Fibroblast of lung (primary cell): ENCODE measurements around the gene RHEB. TPM values are rescaled to one million over a fixed set of nuclear protein-coding genes. Genes with fewer than 3 reads are reported as not detected.
"Not testable (repeated sequence)": the region's sequence is repeated elsewhere in the genome, so short reads cannot be mapped to it uniquely, and the experiment has no call there.

Experiments
- DNase-seq, 2 donors: peaks; one replicate each; pipeline versions ENCODE4 v3.0.0 to v3.0.0-alpha.2; 2010; ENCODE audit warnings: low read depth in 2 of 2
- H2AFZ ChIP-seq: 2 replicates; pipeline ENCODE4 v1.5.1; 2012; ENCODE audit warnings: low read length, control low read depth, inconsistent platforms
- H3K27ac ChIP-seq: 2 replicates; pipeline ENCODE4 v1.5.1; 2011; ENCODE audit warnings: low read length, control low read depth; ENCODE audit not compliant: insufficient read depth
- H3K27me3 ChIP-seq: 2 replicates; pipeline ENCODE4 v1.5.1; 2011; ENCODE audit warnings: mild to moderate bottlenecking, low read length; ENCODE audit not compliant: control insufficient read depth, insufficient read depth
- H3K36me3 ChIP-seq: 2 replicates; pipeline ENCODE4 v1.5.1; 2011; ENCODE audit warnings: low read length; ENCODE audit not compliant: control insufficient read depth, insufficient read depth
- H3K4me1 ChIP-seq: 2 replicates; pipeline ENCODE4 v1.5.1; 2011; ENCODE audit warnings: low read length; ENCODE audit not compliant: control insufficient read depth, insufficient read depth; ENCODE audit errors: extremely low read depth
- H3K4me2 ChIP-seq: 2 replicates; pipeline ENCODE4 v1.5.1; 2011; ENCODE audit warnings: low read length, control low read depth; ENCODE audit not compliant: insufficient read depth; ENCODE audit errors: extremely low read depth
- H3K4me3 ChIP-seq, 4 experiments: fragments of 200-600 bp in 1 of 4; sonication (generic) in 1 of 4; replicated peaks in 1 of 4; 2 replicates each; pipeline ENCODE4 v1.5.1; 2011 to 2016; ENCODE audit warnings: low read length in 4 of 4, low read depth in 3 of 4, mild to moderate bottlenecking in 3 of 4, control low read depth in 2 of 4, inconsistent platforms in 1 of 4, mixed read lengths in 1 of 4; ENCODE audit not compliant: insufficient read depth in 1 of 4; ENCODE audit errors: control extremely low read depth in 1 of 4
- H3K79me2 ChIP-seq: 2 replicates; pipeline ENCODE4 v1.5.1; 2012; ENCODE audit warnings: mild to moderate bottlenecking, low read length, inconsistent platforms; ENCODE audit not compliant: control insufficient read depth, insufficient read depth
- H3K9ac ChIP-seq: 2 replicates; pipeline ENCODE4 v1.5.1; 2011; ENCODE audit warnings: mild to moderate bottlenecking, low read length, control low read depth; ENCODE audit not compliant: insufficient read depth
- H3K9me3 ChIP-seq: 2 replicates; pipeline ENCODE4 v1.5.1; 2012; ENCODE audit warnings: low read depth, low read length; ENCODE audit not compliant: control insufficient read depth, insufficient read depth
- H4K20me1 ChIP-seq: 2 replicates; pipeline ENCODE4 v1.5.1; 2011; ENCODE audit warnings: low read length; ENCODE audit not compliant: control insufficient read depth, insufficient read depth; ENCODE audit errors: extremely low read depth
- EZH2 ChIP-seq: IDR thresholded peaks from 2 replicates; pipeline ENCODE4 v1.5.1; 2012; ENCODE audit warnings: low read length, control low read depth, mild to moderate bottlenecking; ENCODE audit errors: missing control alignments
- polyA plus RNA-seq, 2 donors: library from polyadenylated mRNA; depleted of rRNA in 1 of 2; stranded (reverse) in 1 of 2; unstranded in 1 of 2; fragments of >200 nt; gene quantifications; 2 replicates each; pipeline ENCODE4 v1.2.1, GENCODE V29; 2011 to 2012; ENCODE audit warnings: missing spikeins in 1 of 2
- total RNA-seq: library from RNA; depleted of rRNA; stranded (reverse); fragments of >200 nt; gene quantifications from 2 replicates; pipeline ENCODE4 v1.2.1, GENCODE V29; 2014
- TF ChIP-seq, protein P1 (sequence below), 2 donors: IDR thresholded peaks in 1 of 2; conservative IDR thresholded peaks in 1 of 2; 1 replicate in 1 of 2; 2 replicates in 1 of 2; pipeline ENCODE4 v1.5.1; 2011 to 2012; ENCODE audit warnings: low read length in 2 of 2, control low read depth in 1 of 2, inconsistent platforms in 1 of 2, low read depth in 1 of 2, mild to moderate bottlenecking in 1 of 2

Gene RHEB
- total and polyA plus RNA-seq, 2 donors (not counting 1 experiment from before 2014, with no cell fraction given): 81.4 to 135 TPM

- no peaks in the 10 kb centered on the region for H3K79me2 ChIP-seq
- no peak overlapping the region for H3K27ac ChIP-seq
- no peaks in the 10 kb centered on the region for H3K36me3 ChIP-seq
- no peaks in the 10 kb centered on the region for H4K20me1 ChIP-seq
- no peak overlapping the region for H3K4me3 ChIP-seq
- no peaks in the 10 kb centered on the region for H3K9me3 ChIP-seq
- no peak overlapping the region for H3K9ac ChIP-seq
- no peak for TF ChIP-seq EZH2
- TF ChIP-seq, protein P1, sequence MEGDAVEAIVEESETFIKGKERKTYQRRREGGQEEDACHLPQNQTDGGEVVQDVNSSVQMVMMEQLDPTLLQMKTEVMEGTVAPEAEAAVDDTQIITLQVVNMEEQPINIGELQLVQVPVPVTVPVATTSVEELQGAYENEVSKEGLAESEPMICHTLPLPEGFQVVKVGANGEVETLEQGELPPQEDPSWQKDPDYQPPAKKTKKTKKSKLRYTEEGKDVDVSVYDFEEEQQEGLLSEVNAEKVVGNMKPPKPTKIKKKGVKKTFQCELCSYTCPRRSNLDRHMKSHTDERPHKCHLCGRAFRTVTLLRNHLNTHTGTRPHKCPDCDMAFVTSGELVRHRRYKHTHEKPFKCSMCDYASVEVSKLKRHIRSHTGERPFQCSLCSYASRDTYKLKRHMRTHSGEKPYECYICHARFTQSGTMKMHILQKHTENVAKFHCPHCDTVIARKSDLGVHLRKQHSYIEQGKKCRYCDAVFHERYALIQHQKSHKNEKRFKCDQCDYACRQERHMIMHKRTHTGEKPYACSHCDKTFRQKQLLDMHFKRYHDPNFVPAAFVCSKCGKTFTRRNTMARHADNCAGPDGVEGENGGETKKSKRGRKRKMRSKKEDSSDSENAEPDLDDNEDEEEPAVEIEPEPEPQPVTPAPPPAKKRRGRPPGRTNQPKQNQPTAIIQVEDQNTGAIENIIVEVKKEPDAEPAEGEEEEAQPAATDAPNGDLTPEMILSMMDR (conservative IDR thresholded peaks at IDR 0.05 in 1 of 2, IDR thresholded peaks at IDR 0.05 in 1 of 2; ENCODE audit: low read depth in 1 of 2, low read length in 2 of 2): no peak
- no peak overlapping the region for H2AFZ ChIP-seq
- no peaks in the 10 kb centered on the region for H3K4me1 ChIP-seq
- H3K4me2 ChIP-seq: no peak overlapping the region
- DNase-seq: no peak
- H3K27me3 ChIP-seq: no peaks in the 10 kb centered on the region
These were observed 5.2 kb upstream of the RHEB start for GRCh38 chr7:151524845-151525244.

DNA sequence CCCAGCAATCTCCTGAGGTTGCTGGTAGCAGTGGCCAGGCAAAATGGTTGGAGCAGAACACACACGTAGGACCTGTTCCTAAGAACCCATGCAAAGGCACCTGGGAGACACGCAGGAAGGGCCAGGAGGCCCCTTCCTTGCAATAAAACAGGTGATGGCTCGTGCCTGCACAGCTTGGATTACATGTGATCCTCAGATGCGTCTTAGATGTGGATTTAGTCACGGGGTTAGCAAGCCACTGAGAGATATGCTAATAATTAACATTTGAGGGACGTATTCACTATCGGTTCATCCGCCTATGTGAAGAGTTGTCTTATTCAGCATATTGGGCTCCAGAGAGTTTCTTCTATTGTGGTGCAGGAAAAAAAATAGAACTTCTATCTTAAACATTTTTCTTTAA, 4.6 kb upstream of the RHEB start:
- H3K4me1 ChIP-seq: no peaks in the 10 kb centered on the region
- no peak overlapping the region for H3K9ac ChIP-seq
- no peak overlapping the region for H3K27ac ChIP-seq
- no peaks in the 10 kb centered on the region for H3K9me3 ChIP-seq
- no peak overlapping the region for H3K4me3 ChIP-seq
- no peak overlapping the region for H3K4me2 ChIP-seq
- DNase-seq: no peak
- no peaks in the 10 kb centered on the region for H3K79me2 ChIP-seq
- H2AFZ ChIP-seq: no peak overlapping the region
- TF ChIP-seq, protein P1 (conservative IDR thresholded peaks at IDR 0.05 in 1 of 2, IDR thresholded peaks at IDR 0.05 in 1 of 2; ENCODE audit: low read depth in 1 of 2, low read length in 2 of 2): no peak
- TF ChIP-seq EZH2: no peak
- H4K20me1 ChIP-seq: no peaks in the 10 kb centered on the region
- no peaks in the 10 kb centered on the region for H3K27me3 ChIP-seq
- no peaks in the 10 kb centered on the region for H3K36me3 ChIP-seq

- Histone ChIP-seq H3K36me3 (no peaks in the 10 kb centered on the region), H3K4me2 (peak overlapping the region; percentile 80), H3K9ac (peak overlapping the region; percentile 70), H3K27me3 (no peaks in the 10 kb centered on the region), H3K9me3 (no peaks in the 10 kb centered on the region), H3K4me1 (no peaks in the 10 kb centered on the region), H3K79me2 (peaks cover 35% of the 10 kb centered on the region), H4K20me1 (peaks cover 3% of the 10 kb centered on the region), H2AFZ (peak overlapping the region; percentile 24), H3K27ac (peak overlapping the region; percentile 91), H3K4me3 (peak overlapping the region; percentile 17 to 67 (median 40))
- DNase-seq: no peak
- no peak for TF ChIP-seq EZH2
- TF ChIP-seq, protein P1 (conservative IDR thresholded peaks at IDR 0.05 in 1 of 2, IDR thresholded peaks at IDR 0.05 in 1 of 2; ENCODE audit: low read depth in 1 of 2, low read length in 2 of 2): no peak
These were observed 945 bp upstream of the RHEB start for GRCh38 chr7:151520419-151521261.

GRCh38 chr7:151518947-151519764, 539 bp downstream of the RHEB start:
- not testable (repeated sequence) for H3K27me3 ChIP-seq, H2AFZ ChIP-seq, H3K9me3 ChIP-seq, H3K4me1 ChIP-seq, H3K36me3 ChIP-seq, H4K20me1 ChIP-seq
- peak overlapping the region; percentile 59 to 95 (median 78) for H3K4me3 ChIP-seq
- peaks cover 50% of the 10 kb centered on the region for H3K79me2 ChIP-seq
- H3K27ac ChIP-seq: peak overlapping the region; percentile 91
- peak in 1 of 2 donors; percentile 32 for DNase-seq
- peak overlapping the region; percentile 97 for H3K9ac ChIP-seq
- peak overlapping the region; percentile 95 for H3K4me2 ChIP-seq
